T-helper 22 cell (primary cell): ENCODE data around the gene NUDT14.

Experiments used
- DNase-seq: peaks from one replicate; pipeline ENCODE4 v3.0.0-alpha.2; 2020; ENCODE audit warnings: low read depth

NUDT14 gene

DNA sequence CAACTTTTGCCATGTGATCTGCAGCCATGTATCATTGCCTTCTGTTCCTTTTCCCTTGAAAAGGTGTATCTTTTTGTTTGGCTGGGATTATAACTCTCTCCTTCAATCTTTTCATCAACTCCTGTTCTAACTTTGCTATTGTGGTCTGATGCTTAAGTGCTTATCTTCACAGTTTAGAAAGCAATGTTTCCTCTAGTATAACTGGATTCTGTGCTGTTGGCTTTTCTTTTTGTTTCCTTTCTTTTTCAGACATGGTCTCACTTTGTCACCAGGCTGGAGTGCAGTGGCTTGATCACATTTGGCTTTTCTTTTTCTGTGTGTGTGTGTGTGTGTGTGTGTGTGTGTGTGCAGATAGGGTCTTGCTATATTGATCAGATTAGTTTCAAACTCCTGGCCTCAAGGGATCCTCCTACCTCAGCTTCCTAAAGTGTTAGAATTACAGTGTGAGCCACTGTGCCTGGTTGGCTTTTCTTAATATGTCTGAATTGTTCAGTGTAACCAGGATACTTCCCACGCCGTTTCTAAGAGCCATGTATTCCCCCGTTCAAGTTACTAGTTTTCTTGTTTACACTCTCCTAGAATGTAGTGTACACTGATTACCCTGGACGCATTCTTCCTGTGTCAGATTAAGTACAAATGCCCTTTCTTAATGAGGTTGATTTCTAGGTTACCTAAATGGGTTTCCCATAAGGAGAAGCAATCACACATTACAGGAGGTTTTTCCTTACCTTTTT lies 48.0 kb downstream of the NUDT14 start:
- no peak for DNase-seq

GRCh38 chr14:105131241-105131640 lies 49.9 kb downstream of the NUDT14 start:
- DNase-seq, result no peak

GRCh38 chr14:105128059-105128458 lies 53.1 kb downstream of the NUDT14 start:
- DNase-seq, result no peak

- DNase-seq, result no peak
Measured at GRCh38 chr14:105126981-105127329, 54.2 kb downstream of the NUDT14 start.

DNA sequence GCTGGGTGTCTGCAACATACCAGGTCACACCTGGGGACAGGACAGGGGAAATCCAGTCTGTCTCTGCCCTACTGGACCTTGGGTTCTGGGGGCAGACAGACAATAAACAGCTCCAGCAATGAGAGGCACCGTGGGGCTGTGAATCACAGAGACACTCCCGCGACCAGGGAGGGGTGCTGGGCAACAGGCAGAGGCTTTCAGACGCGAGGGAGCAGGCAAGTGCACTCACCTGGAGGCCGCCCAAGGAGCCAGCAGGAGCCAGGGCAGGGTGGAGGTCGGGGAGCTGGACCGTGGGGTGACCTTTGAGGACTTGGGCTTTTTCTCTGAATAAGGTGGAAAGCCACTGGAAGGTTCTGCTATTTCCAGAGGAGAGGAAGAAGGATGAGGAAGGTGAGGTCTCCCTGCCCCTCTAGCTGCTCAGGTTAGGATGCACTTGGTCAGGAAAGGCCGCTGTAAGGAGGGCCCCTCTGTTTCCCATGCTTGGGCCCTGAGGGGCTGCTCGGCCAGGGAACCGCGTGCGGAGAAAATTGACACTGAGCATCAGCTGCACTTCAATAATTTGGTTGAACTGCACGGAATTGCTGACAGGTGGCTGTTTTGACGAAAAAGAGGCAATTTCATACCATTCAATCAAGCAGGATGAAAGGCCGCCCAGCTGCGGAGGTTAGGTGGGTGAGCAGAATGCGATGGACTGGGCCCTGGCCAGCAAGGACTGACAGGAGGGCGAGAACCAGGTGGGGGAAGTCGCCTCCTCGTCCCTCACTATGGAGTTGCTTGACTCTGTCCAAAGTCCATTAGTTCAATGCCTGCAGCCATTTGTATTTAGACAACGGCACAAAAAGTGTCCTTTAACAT lies 54.8 kb downstream of the NUDT14 start:
- no peak for DNase-seq

DNA sequence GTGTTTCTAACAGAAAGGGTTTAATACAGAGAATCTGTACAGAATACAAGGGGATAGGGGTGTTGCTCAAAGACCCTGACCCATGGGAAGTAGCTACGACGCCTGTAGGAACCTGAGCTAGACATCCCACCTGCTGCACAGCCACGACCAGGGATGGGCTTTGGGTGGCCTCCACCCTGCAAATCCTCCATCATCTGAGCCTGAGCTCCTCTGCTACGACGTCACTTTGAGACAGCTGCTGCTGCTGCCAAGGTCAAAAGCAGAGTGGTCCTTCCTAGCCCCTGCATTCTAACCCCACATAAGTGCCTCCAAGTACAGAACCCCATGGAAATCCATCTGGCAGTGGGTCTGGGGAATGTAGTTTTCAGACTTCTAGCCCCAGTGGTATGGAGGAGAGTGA lies 56.3 kb downstream of the NUDT14 start:
- DNase-seq, result no peak

- no peak for DNase-seq
Measured at GRCh38 chr14:105123981-105124765, 56.9 kb downstream of the NUDT14 start.

DNA sequence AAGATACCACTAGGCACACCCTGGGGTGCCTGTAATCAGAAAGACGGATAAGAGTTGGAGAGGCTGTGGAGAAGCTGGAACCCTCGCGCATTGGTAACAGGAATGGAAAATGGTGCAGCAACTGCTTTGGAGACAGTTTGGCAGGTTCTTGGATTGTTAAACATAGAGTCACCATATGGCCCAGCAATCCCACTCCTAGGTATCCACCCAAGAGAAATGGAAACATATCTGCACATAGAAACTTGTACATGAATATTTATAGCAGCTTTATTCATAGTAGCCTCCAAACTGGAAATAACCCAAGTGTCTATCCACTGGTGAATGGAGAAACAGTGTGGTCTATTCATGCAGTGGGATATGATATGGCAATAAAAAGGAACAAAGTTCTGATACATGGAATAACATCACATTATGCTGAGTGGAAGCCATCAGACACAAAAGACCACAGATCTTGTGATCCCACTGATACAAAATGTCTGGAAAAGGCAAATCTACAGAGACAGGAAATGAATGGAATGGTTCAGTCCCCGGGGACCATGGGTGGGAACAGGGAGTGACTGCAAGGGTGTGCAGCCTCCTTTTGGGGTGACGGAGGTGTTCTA lies 57.9 kb downstream of the NUDT14 start:
- no peak for DNase-seq
